Liver (tissue), 9 donors: ENCODE measurements around the gene AHRR. TPM values are rescaled to one million over a fixed set of nuclear protein-coding genes. Genes with fewer than 3 reads are reported as not detected.

ENCODE experiments used
- DNase-seq: peaks from one replicate; pipeline ENCODE4 v3.0.0-alpha.2; 2017; ENCODE audit warnings: low spot score
- H3K27ac ChIP-seq, 2 donors: one replicate each; pipeline ENCODE4 v1.7.0; 2013; ENCODE audit warnings: inconsistent platforms in 2 of 2, low read length in 2 of 2, control low read depth in 1 of 2, low read depth in 1 of 2, mild to moderate bottlenecking in 1 of 2
- H3K27me3 ChIP-seq, 4 donors: one replicate each; pipeline versions ENCODE4 v1.6.1 to v1.7.0; 2013; ENCODE audit warnings: low read length in 3 of 4, inconsistent platforms in 1 of 4, mild to moderate bottlenecking in 1 of 4, moderate library complexity in 1 of 4; ENCODE audit not compliant: control insufficient read depth in 4 of 4, insufficient read depth in 4 of 4
- H3K36me3 ChIP-seq, 4 donors: one replicate each; pipeline versions ENCODE4 v1.6.1 to v1.7.0; 2013; ENCODE audit warnings: low read length in 3 of 4, mild to moderate bottlenecking in 3 of 4, low read depth in 1 of 4, moderate library complexity in 1 of 4; ENCODE audit not compliant: control insufficient read depth in 4 of 4, insufficient read depth in 3 of 4
- H3K4me1 ChIP-seq, 4 donors: one replicate each; pipeline versions ENCODE4 v1.6.1 to v1.7.0; 2013; ENCODE audit warnings: low read length in 3 of 4, mild to moderate bottlenecking in 3 of 4, moderate library complexity in 1 of 4; ENCODE audit not compliant: control insufficient read depth in 4 of 4, insufficient read depth in 4 of 4
- H3K4me3 ChIP-seq, 3 donors: one replicate each; pipeline versions ENCODE4 v1.6.1 to v1.7.0; 2013; ENCODE audit warnings: low read length in 3 of 3, control low read depth in 1 of 3, low read depth in 1 of 3, mild to moderate bottlenecking in 1 of 3
- H3K9ac ChIP-seq, 2 donors: one replicate each; pipeline ENCODE4 v1.7.0; 2013; ENCODE audit warnings: low read length in 2 of 2, mild to moderate bottlenecking in 2 of 2, moderate library complexity in 2 of 2, control low read depth in 1 of 2, low read depth in 1 of 2
- H3K9me3 ChIP-seq, 4 donors: one replicate each; pipeline versions ENCODE4 v1.6.1 to v1.7.0; 2013; ENCODE audit warnings: low read length in 3 of 4; ENCODE audit not compliant: control insufficient read depth in 4 of 4
- EGR1 ChIP-seq, 2 donors: IDR thresholded peaks; 2 replicates each; pipeline ENCODE4 v1.6.1; 2016 to 2018; ENCODE audit warnings: antibody characterized with exemption in 2 of 2, low read depth in 2 of 2
- FOXA1 ChIP-seq: IDR thresholded peaks from 2 replicates; pipeline ENCODE4 v1.6.1; 2016; ENCODE audit warnings: antibody characterized with exemption
- FOXA2 ChIP-seq: IDR thresholded peaks from 2 replicates; pipeline ENCODE4 v1.6.1; 2016; ENCODE audit warnings: antibody characterized with exemption
- GABPA ChIP-seq, 2 donors: IDR thresholded peaks in 1 of 2; conservative IDR thresholded peaks in 1 of 2; 2 replicates each; pipeline ENCODE4 v1.6.1; 2016; ENCODE audit warnings: antibody characterized with exemption in 2 of 2, mild to moderate bottlenecking in 1 of 2, moderate library complexity in 1 of 2
- HNF4A ChIP-seq, 2 donors: conservative IDR thresholded peaks; 2 replicates each; pipeline ENCODE4 v1.6.1; 2016; ENCODE audit warnings: antibody characterized with exemption in 2 of 2, mild to moderate bottlenecking in 2 of 2
- HNF4G ChIP-seq: IDR thresholded peaks from 2 replicates; pipeline ENCODE4 v1.6.1; 2016; ENCODE audit warnings: antibody characterized with exemption
- JUND ChIP-seq, 2 donors: IDR thresholded peaks; 2 replicates each; pipeline ENCODE4 v1.6.1; 2016; ENCODE audit warnings: antibody characterized with exemption in 2 of 2
- NR2F2 ChIP-seq: IDR thresholded peaks from 2 replicates; pipeline ENCODE4 v1.6.1; 2016; ENCODE audit warnings: antibody characterized with exemption
- RAD21 ChIP-seq, 2 donors: IDR thresholded peaks; 2 replicates each; pipeline ENCODE4 v1.6.1; 2016; ENCODE audit warnings: antibody characterized with exemption in 2 of 2, mild to moderate bottlenecking in 2 of 2
- RXRA ChIP-seq, 2 donors: IDR thresholded peaks; 2 replicates each; pipeline ENCODE4 v1.6.1; 2017 to 2018; ENCODE audit warnings: antibody characterized with exemption in 2 of 2, mild to moderate bottlenecking in 1 of 2
- TAF1 ChIP-seq: conservative IDR thresholded peaks from 2 replicates; pipeline ENCODE4 v1.6.1; 2016; ENCODE audit warnings: antibody characterized with exemption, mild to moderate bottlenecking
- YY1 ChIP-seq: IDR thresholded peaks from 2 replicates; pipeline ENCODE4 v1.6.1; 2016; ENCODE audit warnings: antibody characterized with exemption, mild to moderate bottlenecking
- WGBS: extraction: QIAGEN DNeasy Blood & Tissue Kit; methylation state at CpG from one replicate; pipeline ENCODE4 v1.1.7; 2013; 5-methylcytosine and 5-hydroxymethylcytosine counted together
- polyA plus RNA-seq, 2 donors: library from polyadenylated mRNA; stranded (reverse) in 1 of 2; unstranded in 1 of 2; fragments of 200-250 nt in 1 of 2; fragments of >200 nt in 1 of 2; fragmentation: Nextera tagmentation in 1 of 2; extraction: Ambion mirVana in 1 of 2; gene quantifications; one replicate each; pipeline versions ENCODE4 v1.2.1 to v1.2.3, GENCODE V29; 2013 to 2015
- total RNA-seq, 2 donors: library from RNA; depleted of rRNA; stranded (reverse); fragments of >200 nt; gene quantifications; one replicate each; pipeline ENCODE4 v1.2.3, GENCODE V29; 2014
- TF ChIP-seq, protein P1 (sequence below): IDR thresholded peaks from 2 replicates; pipeline ENCODE4 v1.6.1; 2016; ENCODE audit warnings: antibody characterized with exemption, mild to moderate bottlenecking
- TF ChIP-seq, protein P2 (sequence below): IDR thresholded peaks from 2 replicates; pipeline ENCODE4 v1.6.1; 2016; ENCODE audit warnings: antibody characterized with exemption
- TF ChIP-seq, protein P3 (sequence below): IDR thresholded peaks from 2 replicates; pipeline ENCODE4 v1.6.1; 2016; ENCODE audit warnings: antibody characterized with exemption
- TF ChIP-seq, protein P4 (sequence below): IDR thresholded peaks from 2 replicates; pipeline ENCODE4 v1.6.1; 2016; ENCODE audit warnings: antibody characterized with exemption
- donor health status: healthy.
- donor health status: healthy.
- donor health status: healthy.
- donor health status: healthy.
- donor health status: healthy.

Gene AHRR
- total and polyA plus RNA-seq, 4 donors: 0.15 to 0.47 (median 0.24) TPM

DNA sequence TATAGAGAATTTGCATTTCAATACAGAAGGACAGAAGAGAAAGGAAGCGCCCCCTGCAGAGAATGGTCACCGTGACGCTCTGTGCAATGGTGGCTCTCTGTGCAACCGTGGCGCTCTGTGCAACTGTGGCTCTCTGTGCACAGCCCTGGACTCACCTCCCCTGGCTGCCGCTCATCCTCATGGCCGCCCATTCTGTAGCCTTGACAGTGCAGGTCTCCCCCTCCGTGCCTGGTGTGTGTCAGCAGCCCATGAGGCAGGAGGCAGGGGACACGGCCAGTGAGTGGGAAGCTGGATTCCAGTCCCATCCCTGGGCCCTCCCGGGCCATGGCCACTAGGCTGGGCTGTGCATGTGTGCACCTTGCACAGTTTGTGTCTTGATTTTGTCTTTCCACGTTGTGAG lies 133.4 kb downstream of the AHRR start (continued):
- TF ChIP-seq, protein P1, sequence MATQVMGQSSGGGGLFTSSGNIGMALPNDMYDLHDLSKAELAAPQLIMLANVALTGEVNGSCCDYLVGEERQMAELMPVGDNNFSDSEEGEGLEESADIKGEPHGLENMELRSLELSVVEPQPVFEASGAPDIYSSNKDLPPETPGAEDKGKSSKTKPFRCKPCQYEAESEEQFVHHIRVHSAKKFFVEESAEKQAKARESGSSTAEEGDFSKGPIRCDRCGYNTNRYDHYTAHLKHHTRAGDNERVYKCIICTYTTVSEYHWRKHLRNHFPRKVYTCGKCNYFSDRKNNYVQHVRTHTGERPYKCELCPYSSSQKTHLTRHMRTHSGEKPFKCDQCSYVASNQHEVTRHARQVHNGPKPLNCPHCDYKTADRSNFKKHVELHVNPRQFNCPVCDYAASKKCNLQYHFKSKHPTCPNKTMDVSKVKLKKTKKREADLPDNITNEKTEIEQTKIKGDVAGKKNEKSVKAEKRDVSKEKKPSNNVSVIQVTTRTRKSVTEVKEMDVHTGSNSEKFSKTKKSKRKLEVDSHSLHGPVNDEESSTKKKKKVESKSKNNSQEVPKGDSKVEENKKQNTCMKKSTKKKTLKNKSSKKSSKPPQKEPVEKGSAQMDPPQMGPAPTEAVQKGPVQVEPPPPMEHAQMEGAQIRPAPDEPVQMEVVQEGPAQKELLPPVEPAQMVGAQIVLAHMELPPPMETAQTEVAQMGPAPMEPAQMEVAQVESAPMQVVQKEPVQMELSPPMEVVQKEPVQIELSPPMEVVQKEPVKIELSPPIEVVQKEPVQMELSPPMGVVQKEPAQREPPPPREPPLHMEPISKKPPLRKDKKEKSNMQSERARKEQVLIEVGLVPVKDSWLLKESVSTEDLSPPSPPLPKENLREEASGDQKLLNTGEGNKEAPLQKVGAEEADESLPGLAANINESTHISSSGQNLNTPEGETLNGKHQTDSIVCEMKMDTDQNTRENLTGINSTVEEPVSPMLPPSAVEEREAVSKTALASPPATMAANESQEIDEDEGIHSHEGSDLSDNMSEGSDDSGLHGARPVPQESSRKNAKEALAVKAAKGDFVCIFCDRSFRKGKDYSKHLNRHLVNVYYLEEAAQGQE: no peak

DNA sequence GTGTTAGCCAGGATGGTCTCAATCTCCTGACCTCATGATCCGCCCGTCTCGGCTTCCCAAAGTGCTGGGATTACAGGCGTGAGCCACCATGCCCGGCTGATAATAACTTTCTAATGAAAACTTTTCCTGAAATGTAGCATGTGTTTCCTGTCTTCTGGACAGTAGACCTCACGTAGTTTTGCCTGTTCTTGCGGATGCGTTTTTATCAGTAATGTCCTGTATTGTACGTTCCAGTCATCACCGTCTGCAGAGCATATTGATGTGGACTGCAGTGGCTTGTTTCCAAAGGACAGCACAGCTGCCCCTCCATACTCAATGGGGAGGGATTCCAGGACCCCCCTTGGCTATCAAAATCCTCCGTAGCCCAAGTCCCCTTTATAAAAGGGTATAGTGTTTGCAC lies 134.3 kb downstream of the AHRR start:
- WGBS: 82% methylated on average over 11 of the region's 11 CpGs
- DNase-seq: no peak
- no peak overlapping the region for H3K4me3 ChIP-seq
- no peaks in the 10 kb centered on the region for H3K27me3 ChIP-seq
- peaks cover 9 to 73% (median 47%) of the 10 kb centered on the region in 4 donors for H3K36me3 ChIP-seq
- TF ChIP-seq HNF4G (no peak), HNF4A (conservative IDR thresholded peaks at IDR 0.05) (no peak), GABPA (IDR thresholded peaks at IDR 0.05 in 1 of 2, conservative IDR thresholded peaks at IDR 0.05 in 1 of 2) (no peak), TAF1 (no peak), NR2F2 (no peak), FOXA1 (no peak), RAD21 (IDR thresholded peaks at IDR 0.05) (no peak), YY1 (no peak), JUND (IDR thresholded peaks at IDR 0.05) (no peak), RXRA (IDR thresholded peaks at IDR 0.05) (no peak), EGR1 (IDR thresholded peaks at IDR 0.05; ENCODE audit: low read depth in 2 of 2) (no peak), FOXA2 (no peak)
- TF ChIP-seq, protein P2, sequence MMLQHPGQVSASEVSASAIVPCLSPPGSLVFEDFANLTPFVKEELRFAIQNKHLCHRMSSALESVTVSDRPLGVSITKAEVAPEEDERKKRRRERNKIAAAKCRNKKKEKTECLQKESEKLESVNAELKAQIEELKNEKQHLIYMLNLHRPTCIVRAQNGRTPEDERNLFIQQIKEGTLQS: no peak
- TF ChIP-seq, protein P3, sequence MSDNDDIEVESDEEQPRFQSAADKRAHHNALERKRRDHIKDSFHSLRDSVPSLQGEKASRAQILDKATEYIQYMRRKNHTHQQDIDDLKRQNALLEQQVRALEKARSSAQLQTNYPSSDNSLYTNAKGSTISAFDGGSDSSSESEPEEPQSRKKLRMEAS: no peak
- TF ChIP-seq, protein P1: no peak
- TF ChIP-seq, protein P4, sequence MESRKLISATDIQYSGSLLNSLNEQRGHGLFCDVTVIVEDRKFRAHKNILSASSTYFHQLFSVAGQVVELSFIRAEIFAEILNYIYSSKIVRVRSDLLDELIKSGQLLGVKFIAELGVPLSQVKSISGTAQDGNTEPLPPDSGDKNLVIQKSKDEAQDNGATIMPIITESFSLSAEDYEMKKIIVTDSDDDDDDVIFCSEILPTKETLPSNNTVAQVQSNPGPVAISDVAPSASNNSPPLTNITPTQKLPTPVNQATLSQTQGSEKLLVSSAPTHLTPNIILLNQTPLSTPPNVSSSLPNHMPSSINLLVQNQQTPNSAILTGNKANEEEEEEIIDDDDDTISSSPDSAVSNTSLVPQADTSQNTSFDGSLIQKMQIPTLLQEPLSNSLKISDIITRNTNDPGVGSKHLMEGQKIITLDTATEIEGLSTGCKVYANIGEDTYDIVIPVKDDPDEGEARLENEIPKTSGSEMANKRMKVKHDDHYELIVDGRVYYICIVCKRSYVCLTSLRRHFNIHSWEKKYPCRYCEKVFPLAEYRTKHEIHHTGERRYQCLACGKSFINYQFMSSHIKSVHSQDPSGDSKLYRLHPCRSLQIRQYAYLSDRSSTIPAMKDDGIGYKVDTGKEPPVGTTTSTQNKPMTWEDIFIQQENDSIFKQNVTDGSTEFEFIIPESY: no peak
- H3K9ac ChIP-seq: no peak overlapping the region
- H3K27ac ChIP-seq: no peak overlapping the region
- H3K9me3 ChIP-seq: peaks cover 0 to 14% (median 0%) of the 10 kb centered on the region in 4 donors
- H3K4me1 ChIP-seq: no peaks in the 10 kb centered on the region
